GM12878 (cell line): ENCODE results near the gene CMYA5. TPM values are rescaled to one million over a fixed set of nuclear protein-coding genes. Genes with fewer than 3 reads are reported as not detected.

Experiments used
- ATAC-seq: fragments of 200-7000 bp; cut with Tn5 transposase; 3 replicates; pipeline ENCODE4 v1.9.1; 2020; ENCODE audit warnings: mild to moderate bottlenecking, moderate library complexity
- BruUV-seq: library from RNA; stranded (reverse); fragments of 400-500 nt; replicated peaks from 2 replicates; lab custom pipeline; 2021; lab: Mats Ljungman, UMichigan
- CTCF ChIA-PET: fragments of 300-600 bp; sonication (Branson Sonifier 250); formaldehyde crosslinking; extraction: SDS; loops from one replicate; lab custom pipeline; 2021; ENCODE audit warnings: inconsistent platforms; lab: Yijun Ruan, JAX
- POLR2A ChIA-PET: fragments of 350-600 bp; formaldehyde crosslinking; extraction: SDS; loops from one replicate; lab custom pipeline; 2021; ENCODE audit warnings: inconsistent platforms; lab: Charles Lee
- RAD21 ChIA-PET: fragments of 300-600 bp; sonication (Branson Sonifier 250); formaldehyde crosslinking; loops from one replicate; lab custom pipeline; 2023; ENCODE audit warnings: antibody characterized with exemption; ENCODE audit not compliant: unreplicated experiment; lab: Charles Lee
- SMC1A ChIA-PET: fragments of 300-600 bp; sonication (Branson Sonifier 250); formaldehyde crosslinking; loops from one replicate; lab custom pipeline; 2023; ENCODE audit not compliant: unreplicated experiment, uncharacterized antibody; lab: Charles Lee
- DNase-seq: peaks from one replicate; pipeline ENCODE4 v3.0.0-alpha.2; 2011; ENCODE audit warnings: low read depth, low spot score
- FAIRE-seq: peaks from 3 replicates; lab custom pipeline; 2011; peaks lifted over from hg19 to GRCh38; lab: Jason Lieb, UNC
- H2AFZ ChIP-seq: 2 replicates; pipeline ENCODE4 v1.6.0; 2011; ENCODE audit warnings: low read depth, low read length, control low read depth; ENCODE audit not compliant: control insufficient read depth
- H3K27ac ChIP-seq: 2 replicates; pipeline ENCODE4 v1.5.1; 2011; ENCODE audit warnings: control low read depth; ENCODE audit not compliant: control insufficient read depth, insufficient read depth
- H3K27me3 ChIP-seq, 2 experiments: replicated peaks in 1 of 2; 2 replicates each; pipeline versions ENCODE4 v1.6.0 to v1.6.1; 2011; ENCODE audit warnings: low read length in 1 of 2; ENCODE audit not compliant: control insufficient read depth in 2 of 2, insufficient read depth in 2 of 2
- H3K36me3 ChIP-seq, 2 experiments: 2 replicates each; pipeline ENCODE4 v1.5.1; 2011; ENCODE audit warnings: low read length in 1 of 2; ENCODE audit not compliant: control insufficient read depth in 2 of 2, insufficient read depth in 2 of 2
- H3K4me1 ChIP-seq: 2 replicates; pipeline ENCODE4 v1.6.1; 2011; ENCODE audit warnings: mild to moderate bottlenecking, low read length, moderate library complexity, mixed read lengths; ENCODE audit not compliant: control insufficient read depth, insufficient read depth
- H3K4me2 ChIP-seq: 2 replicates; pipeline ENCODE4 v1.6.0; 2011; ENCODE audit warnings: control low read depth; ENCODE audit not compliant: control insufficient read depth, insufficient read depth
- H3K4me3 ChIP-seq: fragments of 200-600 bp; sonication (generic); 2 replicates; pipeline ENCODE4 v1.5.1; 2016
- H3K79me2 ChIP-seq: 2 replicates; pipeline ENCODE4 v1.6.0; 2011; ENCODE audit warnings: low read length; ENCODE audit not compliant: control insufficient read depth, insufficient read depth
- H3K9ac ChIP-seq: 2 replicates; pipeline ENCODE4 v1.8.0; 2011; ENCODE audit warnings: low read length, control low read depth, mixed read lengths; ENCODE audit not compliant: control insufficient read depth, insufficient read depth
- H3K9me3 ChIP-seq: replicated peaks from 3 replicates; pipeline ENCODE4 v1.5.1; 2011; ENCODE audit warnings: mild to moderate bottlenecking, low read length; ENCODE audit not compliant: control insufficient read depth, insufficient read depth
- H4K20me1 ChIP-seq: 2 replicates; pipeline ENCODE4 v1.6.0; 2011; ENCODE audit not compliant: control insufficient read depth, insufficient read depth
- CBFB ChIP-seq: IDR thresholded peaks from 2 replicates; pipeline ENCODE4 v1.6.1; 2016; ENCODE audit warnings: antibody characterized with exemption, low read depth
- CTCF ChIP-seq, 3 experiments: IDR thresholded peaks in 2 of 3; conservative IDR thresholded peaks in 1 of 3; 2 replicates each; pipeline ENCODE4 v1.5.1; 2011; ENCODE audit warnings: low read depth in 3 of 3, low read length in 3 of 3, mild to moderate bottlenecking in 3 of 3, control low read depth in 2 of 3, moderate library complexity in 2 of 3, inconsistent platforms in 1 of 3, mixed read lengths in 1 of 3; ENCODE audit not compliant: control insufficient read depth in 2 of 3, insufficient read depth in 1 of 3; ENCODE audit errors: extremely low read depth in 1 of 3
- EZH2 ChIP-seq: IDR thresholded peaks from 2 replicates; pipeline ENCODE4 v1.6.1; 2012; ENCODE audit warnings: low read depth, mild to moderate bottlenecking, control low read depth, inconsistent platforms, low read length, borderline replicate concordance; ENCODE audit not compliant: control insufficient read depth
- MEF2B ChIP-seq: fragments of 450-650 bp; IDR thresholded peaks from 2 replicates; pipeline ENCODE4 v1.6.1; 2018; ENCODE audit warnings: mild to moderate bottlenecking, moderate library complexity; ENCODE audit not compliant: partially characterized antibody, poor library complexity, severe bottlenecking
- NBN ChIP-seq: fragments of 450-650 bp; IDR thresholded peaks from 2 replicates; pipeline ENCODE4 v1.6.1; 2016
- NR2F1 ChIP-seq: fragments of 450-650 bp; conservative IDR thresholded peaks from 2 replicates; pipeline ENCODE4 v1.6.1; 2017; ENCODE audit warnings: mild to moderate bottlenecking
- SMARCA5 ChIP-seq: fragments of 450-650 bp; IDR thresholded peaks from 2 replicates; pipeline ENCODE4 v1.6.1; 2017; ENCODE audit warnings: mild to moderate bottlenecking
- SUZ12 ChIP-seq: fragments of 200-600 bp; sonication (generic); IDR thresholded peaks from one replicate; pipeline ENCODE4 v1.6.1; 2018; ENCODE audit warnings: antibody characterized with exemption, mild to moderate bottlenecking; ENCODE audit not compliant: unreplicated experiment
- WGBS: methylation state at CpG from one replicate; pipeline ENCODE4 v1.1.6; 2016; ENCODE audit warnings: low lambda C conversion rate; ENCODE audit not compliant: insufficient replicate concordance, insufficient coverage; ENCODE audit errors: missing lambda C conversion rate; 5-methylcytosine and 5-hydroxymethylcytosine counted together
- in situ Hi-C: fragments of 300-500 bp; cut with MboI; formaldehyde crosslinking; loops from 9 replicates; pipeline ENCODE4 v1.14.3; 2018; ENCODE audit warnings: mixed read lengths
- intact Hi-C: fragments of 100-400 bp; cut with micrococcal nuclease; formaldehyde crosslinking; loops from one replicate; pipeline ENCODE4 v1.14.2; 2022; ENCODE audit not compliant: unreplicated experiment
- polyA plus RNA-seq, 11 experiments: library from polyadenylated mRNA; depleted of rRNA in 4 of 11; unstranded in 6 of 11; stranded (reverse) in 5 of 11; fragments of >200 nt; fragmentation: Nextera tagmentation in 4 of 11; fragmentation: Illumina TruSeq in 1 of 11; extraction: Ambion mirVana in 4 of 11; extraction: Trizol in 1 of 11; gene quantifications; 1 replicate in 1 of 11; 2 replicates in 10 of 11; pipeline versions ENCODE4 v1.2.1 to v1.2.3, GENCODE V29; 2011 to 2016; ENCODE audit warnings: inconsistent platforms in 2 of 11, missing spikeins in 2 of 11, low read depth in 1 of 11
- total RNA-seq, 4 experiments: library from RNA; depleted of rRNA in 3 of 4; stranded (reverse); fragments of >200 nt in 3 of 4; fragmentation: Illumina TruSeq in 1 of 4; extraction: Trizol in 1 of 4; gene quantifications; 2 replicates each; pipeline versions ENCODE4 v1.2.1 to v1.2.3, GENCODE V29; 2013 to 2021

The CMYA5 gene
- total and polyA plus RNA-seq, 10 of the 15 experiments (the other 5 are each of a cell fraction or from before 2014, with no cell fraction given), result 0.01 to 0.34 (median 0.16) TPM; not detected in 1

DNA sequence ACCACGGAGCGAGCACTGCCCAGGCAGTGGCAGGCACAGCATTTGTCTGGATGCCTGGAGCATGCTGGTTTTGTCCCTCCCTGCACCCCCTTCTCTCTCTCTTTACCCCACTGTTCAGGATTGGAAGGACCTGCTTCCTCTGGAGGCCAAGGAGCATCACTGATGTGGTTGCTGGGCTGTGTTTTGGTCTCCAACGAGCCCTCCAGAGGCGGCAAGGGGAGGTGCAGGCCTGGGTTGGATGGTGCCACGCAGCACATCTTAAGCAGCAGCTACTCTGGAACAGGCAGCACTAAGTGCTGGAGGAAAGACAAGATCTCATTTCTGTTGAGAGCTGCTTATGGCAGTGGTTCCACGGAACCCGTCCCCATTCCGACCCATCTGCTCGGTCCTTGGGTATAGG, 139.6 kb downstream of the CMYA5 start:
- WGBS, result 60% methylated on average over 9 of the region's 9 CpGs

More for the DNA sequence above, 139.6 kb downstream of the CMYA5 start:
- peaks cover 0 to 2% of the 10 kb centered on the region in 2 experiments; a peak in 1 of 4 replicates for H3K27me3 ChIP-seq
- no peaks in the 10 kb centered on the region for H3K36me3 ChIP-seq
- POLR2A ChIA-PET, result no interaction called here
- TF ChIP-seq EZH2 (no peak), NR2F1 (no peak), CBFB (no peak), CTCF (IDR thresholded peaks at IDR 0.05 in 2 of 3, conservative IDR thresholded peaks at IDR 0.05 in 1 of 3; ENCODE audit: control insufficient read depth in 2 of 3, extremely low read depth in 1 of 3, insufficient read depth in 1 of 3, low read depth in 3 of 3, low read length in 3 of 3) (peak in 2 of 3 experiments; percentile 39 to 46; a peak in 4 of 6 replicates), SMARCA5 (no peak), NBN (no peak), MEF2B (no peak), SUZ12 (no peak)
- TF ChIP-seq, all 136 proteins: peak for 1
- no peak for FAIRE-seq
- in situ Hi-C loops, result no loop called here
- DNase-seq, result no peak
- Histone ChIP-seq H2AFZ (no peak overlapping the region), H3K4me2 (no peak overlapping the region), H3K4me1 (no peaks in the 10 kb centered on the region), H4K20me1 (no peaks in the 10 kb centered on the region), H3K4me3 (no peak overlapping the region), H3K79me2 (no peaks in the 10 kb centered on the region), H3K9me3 (no peaks in the 10 kb centered on the region), H3K27ac (no peak overlapping the region), H3K9ac (no peak overlapping the region)
- CTCF ChIA-PET, result no interaction called here
- ATAC-seq, result peak; percentile 70
- intact Hi-C loops, result no loop called here
- BruUV-seq, result no TSS peak
- SMC1A ChIA-PET, result no interaction called here
- RAD21 ChIA-PET, result no interaction called here
